Measurements from ENCODE around the gene OR8B4.
"Not testable (repeated sequence)": the region's sequence is repeated elsewhere in the genome, so short reads cannot be mapped to it uniquely, and the experiment has no call there.

Gene OR8B4

GRCh38 chr11:124405581-124405980, 19.1 kb downstream of the OR8B4 start:
- DNase-seq (ENCODE audit: low spot score): peak; percentile 16

DNA sequence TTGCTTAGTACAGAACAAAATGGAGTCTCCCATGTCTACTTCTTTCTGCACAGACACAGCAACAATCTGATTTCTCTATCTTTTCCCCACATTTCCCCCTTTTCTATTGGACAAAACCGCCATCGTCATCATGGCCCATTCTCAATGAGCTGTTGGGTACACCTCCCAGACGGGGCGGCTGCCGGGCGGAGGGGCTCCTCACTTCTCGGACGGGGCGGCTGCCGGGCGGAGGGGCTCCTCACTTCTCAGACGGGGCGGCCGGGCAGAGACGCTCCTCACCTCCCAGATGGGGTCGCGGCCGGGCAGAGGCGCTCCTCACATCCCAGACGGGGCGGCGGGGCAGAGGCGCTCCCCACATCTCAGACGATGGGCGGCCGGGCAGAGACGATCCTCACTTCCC, 21.5 kb downstream of the OR8B4 start:
- DNase-seq (ENCODE audit: low spot score): not testable (repeated sequence)

DNA sequence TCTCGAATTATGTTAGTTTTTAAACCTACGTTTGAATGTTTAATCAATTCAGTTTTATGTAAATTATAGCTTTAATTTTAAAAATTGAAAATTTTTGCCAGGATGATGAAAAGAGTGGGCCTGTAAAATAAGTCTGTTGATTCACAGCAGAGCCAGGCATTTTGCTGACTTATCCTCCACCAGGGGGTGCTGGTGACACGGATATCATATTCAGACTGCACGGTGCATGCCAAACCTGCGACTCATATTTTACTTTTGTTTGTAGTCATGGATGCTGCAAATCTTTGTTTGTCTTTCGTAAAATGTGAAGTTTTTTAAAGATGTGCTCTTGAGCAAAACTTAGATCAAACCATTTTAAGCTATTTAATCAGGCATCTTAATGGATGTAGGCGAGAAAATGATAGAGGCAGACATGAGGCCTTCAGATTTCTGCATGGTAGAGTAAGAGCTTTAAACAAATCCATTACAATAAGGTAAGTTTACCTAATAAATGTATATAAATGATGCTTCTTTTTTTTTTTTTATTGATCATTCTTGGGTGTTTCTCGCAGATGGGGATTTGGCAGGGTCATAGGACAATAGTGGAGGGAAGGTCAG, 22.2 kb downstream of the OR8B4 start:
- peak; percentile 84 for DNase-seq (ENCODE audit: low spot score)

DNA sequence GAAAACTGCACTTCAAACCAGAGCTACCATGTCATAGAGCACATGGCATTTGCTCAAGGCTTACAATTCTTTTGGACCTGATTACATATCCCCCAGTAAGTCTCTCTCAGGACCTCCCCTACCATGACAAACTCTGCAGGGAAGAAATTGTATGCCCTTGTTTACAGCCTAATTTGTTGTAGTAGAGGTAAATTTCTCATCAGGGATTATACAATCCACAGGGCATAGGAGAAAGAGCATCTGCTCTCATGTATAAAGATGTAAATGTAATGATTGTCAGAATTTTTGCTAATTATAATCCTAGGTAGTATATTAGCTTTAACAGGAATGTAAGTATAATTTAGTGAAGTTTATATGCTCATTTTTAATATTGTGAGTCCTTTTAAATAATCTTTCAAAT, 25.7 kb downstream of the OR8B4 start, which contains the start of gene OR8B3:
TSS of gene OR8B3 (minus strand) at position 101 of the 400 bp plus-strand sequence. CDS start 1,673 bp downstream, outside the sequence.
- DNase-seq (ENCODE audit: low spot score): no peak

DNA sequence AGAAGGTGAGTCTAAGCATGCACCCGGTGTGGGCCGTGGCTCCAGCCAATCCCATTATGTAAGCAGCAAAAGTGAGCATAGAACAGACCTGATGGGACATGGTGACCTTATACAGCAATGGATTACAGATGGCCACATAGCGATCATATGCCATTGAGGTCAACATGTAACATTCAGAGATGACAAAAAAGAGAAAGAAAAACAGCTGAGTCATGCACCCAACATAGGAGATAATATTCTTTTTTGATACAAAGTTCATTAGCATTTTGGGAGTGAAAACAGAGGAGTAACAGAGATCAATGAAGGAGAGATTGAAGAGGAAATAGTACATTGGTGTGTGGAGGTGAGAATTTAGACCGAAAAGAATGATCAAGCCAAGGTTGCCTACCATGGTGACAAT, 27.8 kb downstream of the OR8B4 start:
- DNase-seq (ENCODE audit: low spot score): not testable (repeated sequence)

GRCh38 chr11:124394408-124394807, 30.3 kb downstream of the OR8B4 start:
- DNase-seq (ENCODE audit: low spot score): peak; percentile 21

DNA sequence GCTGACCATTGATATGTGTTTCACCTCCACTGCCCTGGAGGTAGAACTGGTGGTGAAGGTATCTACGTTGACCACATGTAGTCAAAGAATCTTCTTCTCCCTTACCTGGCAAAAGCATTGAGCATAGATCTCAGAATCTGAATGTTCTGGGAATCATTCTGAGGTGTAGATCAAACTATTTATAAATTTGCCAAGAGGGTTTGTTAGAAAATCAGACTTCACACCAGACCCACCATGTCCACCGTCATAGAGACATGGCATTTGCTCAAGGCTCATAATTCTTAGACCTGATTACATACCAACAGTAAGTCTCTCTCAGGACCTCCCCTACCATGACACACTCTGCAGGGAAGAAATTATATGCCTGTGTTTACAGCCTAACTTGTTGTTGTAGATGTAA, 40.3 kb downstream of the OR8B4 start, which contains the start of gene OR8B2:
TSS of gene OR8B2 (minus strand) at position 101 of the 400 bp plus-strand sequence. CDS start 1,156 bp downstream, outside the sequence.
- no peak for DNase-seq (ENCODE audit: low spot score)

- DNase-seq (ENCODE audit: low spot score): not testable (repeated sequence)
These were observed 41.8 kb downstream of the OR8B4 start for GRCh38 chr11:124382857-124383256.

DNA sequence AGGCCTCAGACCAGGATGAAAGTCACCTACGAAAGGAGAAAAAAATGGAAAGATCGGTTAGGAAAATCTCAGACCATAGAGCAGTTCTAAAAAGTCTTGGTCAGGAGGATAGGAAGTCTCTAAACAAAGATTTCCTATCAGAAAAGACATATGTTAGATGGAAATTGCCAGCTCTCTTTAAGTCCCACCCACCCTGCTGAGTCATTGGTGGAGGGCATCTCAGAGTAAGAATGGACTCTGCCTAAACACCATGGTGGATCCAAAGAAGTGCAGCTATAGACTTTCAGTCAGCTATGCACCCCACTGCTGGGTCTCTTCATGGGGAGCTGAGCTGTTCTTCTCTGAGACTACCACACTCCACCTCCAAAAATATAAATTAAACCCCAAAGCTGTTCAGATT, 44.1 kb downstream of the OR8B4 start:
- no peak for DNase-seq (ENCODE audit: low spot score)

DNA sequence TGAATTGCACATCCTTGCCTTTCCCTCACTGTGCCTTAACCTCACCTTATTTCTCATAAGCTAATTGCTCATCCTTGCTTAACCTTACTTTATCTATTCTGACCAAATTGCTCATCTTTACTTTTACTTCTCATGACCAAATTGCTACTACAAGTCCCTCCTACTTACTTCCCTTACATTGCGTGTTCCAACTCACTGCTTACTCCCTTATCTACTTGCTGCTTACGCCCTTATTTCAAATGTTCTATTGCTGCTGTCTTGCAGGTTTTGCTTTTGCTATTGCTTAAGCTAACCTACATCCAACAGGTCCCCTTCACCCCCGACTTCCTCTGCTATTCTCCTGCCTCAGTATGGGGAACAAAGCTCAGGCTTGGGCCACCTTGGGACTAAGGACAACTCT, 48.4 kb downstream of the OR8B4 start:
- DNase-seq (ENCODE audit: low spot score): no peak

Data from RKO (cell line).